Measurements from ENCODE around the gene TMEM88. TPM values are rescaled to one million over a fixed set of nuclear protein-coding genes. Genes with fewer than 3 reads are reported as not detected.

The TMEM88 gene
- total and polyA plus RNA-seq, 2 of the 13 experiments (the other 11 are each of a cell fraction or from before 2014, with no cell fraction given) = 0.31 to 0.66 TPM

- H3K36me3 ChIP-seq (replicated peaks in 1 of 2; ENCODE audit: control insufficient read depth in 1 of 2, insufficient read depth in 2 of 2, low read length in 2 of 2) = no peaks in the 10 kb centered on the region
- H3K27ac ChIP-seq (ENCODE audit: extremely low read length, insufficient read depth, low read length) = no peak overlapping the region
- no peak overlapping the region for H2AFZ ChIP-seq (ENCODE audit: low read length)
- H3K4me1 ChIP-seq (ENCODE audit: insufficient read depth, low read length) = peaks cover 34% of the 10 kb centered on the region
- TF ChIP-seq ZNF263 (CRISPR knock-in tag; IDR thresholded peaks at IDR 0.05) (peak; percentile 40; the same call in 1 of the 2 replicates), ZNF224 (CRISPR knock-in tag; IDR thresholded peaks at IDR 0.05) (no peak), HCFC1 (IDR thresholded peaks at IDR 0.05; ENCODE audit: low read depth, low read length) (no peak), ZNF879 (CRISPR knock-in tag; IDR thresholded peaks at IDR 0.05) (no peak), ZNF10 (CRISPR knock-in tag; IDR thresholded peaks at IDR 0.05; ENCODE audit: borderline replicate concordance, low read depth) (no peak), NPAS2 (CRISPR knock-in tag; IDR thresholded peaks at IDR 0.05; ENCODE audit: borderline replicate concordance) (no peak), THAP7 (CRISPR knock-in tag; IDR thresholded peaks at IDR 0.05) (no peak)
- TF ChIP-seq, protein P1, sequence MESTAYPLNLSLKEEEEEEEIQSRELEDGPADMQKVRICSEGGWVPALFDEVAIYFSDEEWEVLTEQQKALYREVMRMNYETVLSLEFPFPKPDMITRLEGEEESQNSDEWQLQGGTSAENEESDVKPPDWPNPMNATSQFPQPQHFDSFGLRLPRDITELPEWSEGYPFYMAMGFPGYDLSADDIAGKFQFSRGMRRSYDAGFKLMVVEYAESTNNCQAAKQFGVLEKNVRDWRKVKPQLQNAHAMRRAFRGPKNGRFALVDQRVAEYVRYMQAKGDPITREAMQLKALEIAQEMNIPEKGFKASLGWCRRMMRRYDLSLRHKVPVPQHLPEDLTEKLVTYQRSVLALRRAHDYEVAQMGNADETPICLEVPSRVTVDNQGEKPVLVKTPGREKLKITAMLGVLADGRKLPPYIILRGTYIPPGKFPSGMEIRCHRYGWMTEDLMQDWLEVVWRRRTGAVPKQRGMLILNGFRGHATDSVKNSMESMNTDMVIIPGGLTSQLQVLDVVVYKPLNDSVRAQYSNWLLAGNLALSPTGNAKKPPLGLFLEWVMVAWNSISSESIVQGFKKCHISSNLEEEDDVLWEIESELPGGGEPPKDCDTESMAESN (CRISPR knock-in tag; conservative IDR thresholded peaks at IDR 0.05) = no peak
- H4K20me1 ChIP-seq (ENCODE audit: insufficient read depth, low read length) = no peaks in the 10 kb centered on the region
- ChIA-PET POLR2A (interaction anchor here (1.0 to 1.9 kb wide), 2 partner anchors 11 to 18 kb away, joined by 3 to 6 read pairs; partner anchors contain the start of gene NAA38), CTCF (ENCODE audit: low intra/inter-chr PET ratio, low total read pairs) (no interaction called here)
- ATAC-seq (peak; percentile 52; the same call in 2 of the 3 replicates), DNase-seq (ENCODE audit: low spot score) (no peak), FAIRE-seq (no peak)
- in situ Hi-C loops (cut with HindIII; ENCODE audit: extremely low pct_ligation_motif_present, low pct_unique_long_range_greater_than_20kb) = no loop called here
- peaks cover 8% of the 10 kb centered on the region for H3K9me3 ChIP-seq (ENCODE audit: low read length)
- no TSS peak for BruUV-seq (replicated peaks)
- H3K9ac ChIP-seq (ENCODE audit: insufficient read depth, low read depth, low read length) = no peak overlapping the region
- H3K4me3 ChIP-seq (replicated peaks in 1 of 3; ENCODE audit: insufficient read depth in 1 of 3, low read depth in 2 of 3, low read length in 3 of 3) = no peak overlapping the region
- intact Hi-C loops (cut with micrococcal nuclease; ENCODE audit: unreplicated experiment) = no loop called here
- WGBS (ENCODE audit: low lambda C conversion rate) = 46% methylated on average over 5 of the region's 5 CpGs
- H3K79me2 ChIP-seq (ENCODE audit: insufficient read depth, low read length) = no peaks in the 10 kb centered on the region
- H3K27me3 ChIP-seq (ENCODE audit: control insufficient read depth in 1 of 2, insufficient read depth in 2 of 2, low read length in 2 of 2) = no peaks in the 10 kb centered on the region
- peak overlapping the region; percentile 38; the same call in 1 of the 2 replicates for H3K4me2 ChIP-seq (ENCODE audit: low read depth, low read length)
Observed at GRCh38 chr17:7867881-7868329, 13.0 kb downstream of the TMEM88 start.

All from HepG2 (cell line).